ENCODE data around the gene ABCC4.

DNA sequence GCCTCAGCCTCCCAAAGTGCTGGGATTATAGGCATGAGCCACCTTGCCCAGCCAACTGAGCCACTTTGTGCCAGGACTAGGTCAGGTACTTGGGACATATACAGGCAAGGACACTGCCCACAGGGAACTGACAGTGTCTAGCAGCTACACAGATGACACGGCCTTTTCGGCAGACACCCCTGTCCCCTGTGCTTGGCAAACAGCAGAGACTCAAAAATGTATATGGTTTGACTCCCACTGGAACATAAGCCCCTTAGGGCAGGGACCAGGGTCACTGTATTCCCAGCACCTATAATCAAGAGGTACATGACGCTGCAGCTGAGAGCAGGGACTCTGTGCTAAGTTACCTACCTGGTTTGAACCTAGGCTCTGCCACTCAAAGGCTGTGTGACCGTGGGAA, 16.8 kb downstream of the ABCC4 start:
- TF ChIP-seq CTCF (IDR thresholded peaks at IDR 0.05 in 8 of 11, conservative IDR thresholded peaks at IDR 0.05 in 3 of 11) (no peak), POLR2AphosphoS5 (IDR thresholded peaks at IDR 0.05) (no peak)

All from spleen (tissue), 7 donors.